Activated naive CD4-positive, alpha-beta T cell treated with anti-CD3 and anti-CD28 coated beads, Interleukin-2, amount 50 U/mL, for 72 hours (primary cell): ENCODE results near the gene NRM. TPM values are rescaled to one million over a fixed set of nuclear protein-coding genes. Genes with fewer than 3 reads are reported as not detected.

ENCODE experiments used
- ATAC-seq, 2 donors: fragments of 150-1000 bp; cut with Tn5 transposase; 2 replicates each; pipeline ENCODE4 v1.10.0; 2021; ENCODE audit warnings: mild to moderate bottlenecking in 2 of 2, moderate library complexity in 2 of 2
- DNase-seq, 2 donors: peaks; one replicate each; pipeline ENCODE4 v3.0.0; 2021 to 2022; ENCODE audit warnings: low spot score in 2 of 2
- H3K27ac Mint-ChIP-seq, 2 donors: one replicate each; pipeline ENCODE4 v1.8.0; 2022; ENCODE audit warnings: mild to moderate bottlenecking in 2 of 2, mixed read lengths in 2 of 2
- H3K36me3 Mint-ChIP-seq, 2 donors: one replicate each; pipeline ENCODE4 v1.8.0; 2022; ENCODE audit warnings: mixed read lengths in 2 of 2
- H3K9me3 Mint-ChIP-seq, 2 donors: one replicate each; pipeline ENCODE4 v1.8.0; 2022; ENCODE audit warnings: mixed read lengths in 2 of 2
- total RNA-seq, 2 donors: library from RNA; stranded (reverse); gene quantifications; one replicate each; pipeline ENCODE4 v1.2.3, GENCODE V29; 2022

The NRM gene
- total RNA-seq, 2 donors from 2014 or later: 35.7 to 53.5 TPM

DNA sequence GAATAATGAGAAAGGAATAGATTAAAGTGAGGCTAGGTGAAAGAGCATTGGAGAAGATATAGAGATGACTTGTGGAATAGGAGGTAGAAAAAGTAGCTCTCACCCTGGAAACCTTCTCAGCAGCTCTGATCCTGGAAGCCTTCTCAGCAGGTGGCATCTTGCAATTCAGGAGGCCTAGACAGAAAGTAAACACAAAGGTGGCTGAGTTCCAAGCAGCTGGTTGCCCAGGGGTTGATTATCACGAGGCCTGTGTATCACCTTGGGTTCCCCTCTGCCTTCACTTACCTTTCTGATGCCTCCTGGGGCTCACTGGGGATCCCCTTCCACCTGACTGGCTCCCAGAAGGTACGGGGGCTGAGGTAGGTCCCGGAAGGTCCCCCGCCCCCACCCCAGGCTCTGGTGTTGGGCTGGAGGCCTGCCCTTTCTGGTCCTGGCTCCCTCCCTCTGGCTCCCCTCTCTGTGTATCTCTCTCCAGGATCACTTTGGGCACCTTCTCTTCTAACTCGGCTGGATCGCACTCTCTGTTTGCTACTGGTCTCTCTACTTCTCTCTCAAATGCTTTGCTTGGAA lies 16.6 kb upstream of the NRM start:
- no peak for DNase-seq
- ATAC-seq: no peak
- Mint-ChIP-seq H3K27ac (peak overlapping the region in 1 of 2 donors; percentile 11), H3K9me3 (no peaks in the 10 kb centered on the region), H3K36me3 (peaks cover 30 to 45% of the 10 kb centered on the region in 2 donors)

DNA sequence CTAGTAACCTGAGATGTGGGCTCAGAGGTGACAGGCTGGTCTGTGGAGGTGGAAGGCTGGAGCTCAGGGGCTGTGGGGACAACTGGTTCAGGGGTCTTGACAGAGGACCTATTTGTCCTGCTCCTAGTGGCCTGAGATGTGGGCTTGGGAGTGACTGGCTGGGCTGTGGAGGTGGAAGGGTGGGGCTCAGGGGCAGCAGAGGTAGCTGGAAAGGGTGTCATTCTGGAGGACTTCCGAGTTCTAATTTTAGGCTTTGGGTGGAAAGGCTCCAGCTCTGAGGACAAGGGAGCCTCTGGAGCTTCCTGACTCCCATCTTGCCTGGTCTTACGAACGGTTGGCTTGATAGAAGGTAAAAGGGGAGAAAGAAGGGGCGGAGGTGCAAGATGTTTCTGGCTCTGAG lies 14.8 kb upstream of the NRM start:
- Mint-ChIP-seq H3K36me3 (peaks cover 16 to 32% of the 10 kb centered on the region in 2 donors), H3K27ac (peak overlapping the region in 1 of 2 donors; percentile 7), H3K9me3 (no peaks in the 10 kb centered on the region)
- DNase-seq (no peak), ATAC-seq (no peak)

DNA sequence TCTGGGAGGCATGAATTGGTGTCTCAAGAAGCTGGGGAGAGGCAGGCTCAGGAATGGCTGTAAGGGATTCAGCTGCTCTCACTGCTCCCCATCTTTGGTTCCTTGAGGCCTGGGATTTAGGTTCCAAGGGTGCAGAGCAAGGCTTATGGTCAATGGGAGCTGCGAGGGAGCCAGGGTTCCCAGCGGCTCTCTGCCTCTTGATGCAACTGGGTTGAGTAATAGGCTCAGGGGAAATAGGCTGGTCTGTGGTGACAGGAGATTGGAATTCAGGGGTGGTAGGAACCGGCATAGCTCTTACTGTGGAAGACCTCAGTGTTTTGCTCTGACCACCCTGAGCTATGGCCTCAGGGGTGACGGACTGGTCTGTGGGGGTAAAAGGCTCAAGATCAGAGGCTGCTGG lies 13.0 kb upstream of the NRM start:
- ATAC-seq (no peak), DNase-seq (no peak)
- Mint-ChIP-seq H3K9me3 (no peaks in the 10 kb centered on the region), H3K36me3 (peaks cover 14 to 30% of the 10 kb centered on the region in 2 donors), H3K27ac (peak overlapping the region; percentile 39 to 48)

DNA sequence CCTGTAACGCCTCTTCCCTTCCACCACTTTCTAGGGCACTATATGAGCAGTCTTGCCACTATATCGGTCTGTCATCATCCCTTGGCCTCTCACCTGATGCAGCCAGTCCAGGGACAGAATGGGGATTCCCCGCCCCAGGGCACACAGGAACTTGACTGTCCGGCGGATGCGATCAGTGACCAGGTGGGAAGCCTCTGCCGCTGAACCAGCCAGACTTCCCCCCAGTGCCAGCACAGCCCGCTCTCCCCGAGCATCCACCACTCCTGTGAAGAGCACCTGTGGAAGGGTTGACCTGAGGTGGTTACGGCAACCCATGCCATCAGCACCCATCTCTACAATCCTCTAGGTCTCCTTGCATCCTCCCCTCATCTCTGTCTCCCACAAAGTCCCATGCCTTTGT lies 12.2 kb upstream of the NRM start:
- Mint-ChIP-seq H3K9me3 (no peaks in the 10 kb centered on the region), H3K27ac (peak overlapping the region in 1 of 2 donors; percentile 65), H3K36me3 (peaks cover 12 to 27% of the 10 kb centered on the region in 2 donors)
- ATAC-seq (no peak), DNase-seq (no peak)

DNA sequence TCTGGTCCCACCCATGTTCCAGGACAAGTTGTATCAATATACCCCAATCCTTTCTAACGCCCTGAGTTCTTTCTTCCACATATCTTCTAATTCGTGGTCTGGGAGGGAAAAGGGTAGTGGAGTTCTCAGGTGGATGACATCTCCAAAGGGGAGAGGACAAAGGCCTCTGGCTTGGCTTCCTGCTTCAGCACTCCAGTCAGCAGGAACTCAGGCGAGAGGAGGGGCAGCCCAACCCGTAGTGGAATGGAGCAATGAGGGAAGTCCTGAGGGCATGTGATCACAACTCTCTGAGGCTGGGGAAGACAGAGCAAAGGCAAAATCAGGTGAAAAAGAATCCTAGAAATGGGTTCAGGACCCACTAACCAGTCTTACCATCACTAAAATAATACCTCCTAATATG lies 9.6 kb upstream of the NRM start:
- H3K27ac Mint-ChIP-seq: no peak overlapping the region
- ATAC-seq: no peak

DNA sequence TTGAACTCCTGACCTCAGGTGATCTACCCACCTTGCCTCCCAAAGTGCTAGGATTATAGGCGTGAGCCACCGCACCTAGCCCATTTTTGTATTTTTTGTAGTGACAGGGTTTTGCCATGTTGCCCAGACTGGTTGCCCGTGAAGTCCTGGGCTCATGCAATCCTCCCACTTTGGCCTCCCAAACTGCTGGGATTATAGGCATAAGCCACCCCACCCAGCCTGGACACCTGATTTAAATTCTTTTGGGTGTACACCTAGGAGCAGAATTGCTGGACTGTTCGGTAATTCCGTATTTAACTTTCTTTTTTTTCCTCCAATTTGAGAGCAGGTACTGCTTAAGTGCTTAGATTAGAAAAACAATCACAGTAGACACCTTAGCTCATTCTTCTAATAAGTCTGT lies 5.6 kb upstream of the NRM start:
- no peak overlapping the region for H3K27ac Mint-ChIP-seq
- no peaks in the 10 kb centered on the region for H3K9me3 Mint-ChIP-seq
- DNase-seq (no peak), ATAC-seq (no peak)
- H3K36me3 Mint-ChIP-seq: no peaks in the 10 kb centered on the region

More for the DNA sequence above, 9.6 kb upstream of the NRM start:
- Mint-ChIP-seq H3K36me3 (peaks cover 9 to 22% of the 10 kb centered on the region in 2 donors), H3K9me3 (no peaks in the 10 kb centered on the region)
- no peak for DNase-seq

DNA sequence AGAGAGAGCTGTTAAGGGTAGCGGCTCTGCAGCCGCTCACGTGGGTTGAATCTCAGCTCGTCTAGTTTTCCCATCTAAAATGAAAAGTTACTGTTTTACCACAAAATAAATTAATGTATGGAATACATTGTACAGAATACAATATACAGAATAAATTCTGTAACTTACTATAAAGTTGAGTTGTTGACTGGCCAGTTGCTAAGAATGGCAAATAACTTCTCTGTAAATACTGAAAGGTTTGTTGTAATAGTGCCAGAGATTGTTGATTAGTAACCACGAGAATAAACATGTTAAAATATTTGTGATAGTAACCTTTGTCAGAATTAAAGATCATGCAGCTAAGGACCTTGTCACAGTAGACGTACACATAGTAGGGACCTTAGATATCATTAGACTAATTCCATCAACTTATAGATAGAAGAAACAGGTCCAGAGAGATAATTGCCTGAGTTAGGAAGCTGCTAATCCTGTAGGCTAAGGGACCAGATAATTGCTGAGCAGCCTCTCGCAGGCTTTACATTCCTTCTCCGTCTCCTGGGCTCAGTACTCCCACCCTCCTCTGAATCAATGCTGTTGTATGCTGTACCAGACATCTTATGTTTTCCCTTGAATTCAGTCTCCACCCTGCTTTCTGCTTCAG lies 544 bp upstream of the NRM start:
- Mint-ChIP-seq H3K36me3 (peaks cover 11 to 17% of the 10 kb centered on the region in 2 donors), H3K27ac (peak overlapping the region; percentile 68 to 79), H3K9me3 (no peaks in the 10 kb centered on the region)
- DNase-seq (no peak), ATAC-seq (no peak)

DNA sequence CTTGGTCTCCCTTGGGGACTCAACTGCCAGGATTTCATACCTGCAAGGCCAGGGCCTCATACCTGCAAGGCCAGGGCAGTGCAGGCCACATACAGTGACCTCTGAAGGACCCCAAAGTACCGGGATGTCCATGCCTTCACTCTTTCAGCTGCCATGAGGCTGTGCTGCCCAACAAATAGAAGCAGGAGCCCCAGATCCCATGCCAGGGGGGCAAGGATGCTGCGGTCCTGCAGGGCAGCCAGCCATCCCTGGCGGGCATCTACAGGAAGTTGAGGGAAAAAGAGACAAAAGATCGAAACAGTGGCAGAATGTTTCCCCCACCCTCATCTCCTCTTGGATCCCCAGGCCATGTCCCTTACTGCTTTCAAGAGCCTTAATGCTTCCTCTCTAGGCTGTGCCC lies 799 bp downstream of the NRM start:
- no peak for ATAC-seq
- no peaks in the 10 kb centered on the region for H3K9me3 Mint-ChIP-seq

DNA sequence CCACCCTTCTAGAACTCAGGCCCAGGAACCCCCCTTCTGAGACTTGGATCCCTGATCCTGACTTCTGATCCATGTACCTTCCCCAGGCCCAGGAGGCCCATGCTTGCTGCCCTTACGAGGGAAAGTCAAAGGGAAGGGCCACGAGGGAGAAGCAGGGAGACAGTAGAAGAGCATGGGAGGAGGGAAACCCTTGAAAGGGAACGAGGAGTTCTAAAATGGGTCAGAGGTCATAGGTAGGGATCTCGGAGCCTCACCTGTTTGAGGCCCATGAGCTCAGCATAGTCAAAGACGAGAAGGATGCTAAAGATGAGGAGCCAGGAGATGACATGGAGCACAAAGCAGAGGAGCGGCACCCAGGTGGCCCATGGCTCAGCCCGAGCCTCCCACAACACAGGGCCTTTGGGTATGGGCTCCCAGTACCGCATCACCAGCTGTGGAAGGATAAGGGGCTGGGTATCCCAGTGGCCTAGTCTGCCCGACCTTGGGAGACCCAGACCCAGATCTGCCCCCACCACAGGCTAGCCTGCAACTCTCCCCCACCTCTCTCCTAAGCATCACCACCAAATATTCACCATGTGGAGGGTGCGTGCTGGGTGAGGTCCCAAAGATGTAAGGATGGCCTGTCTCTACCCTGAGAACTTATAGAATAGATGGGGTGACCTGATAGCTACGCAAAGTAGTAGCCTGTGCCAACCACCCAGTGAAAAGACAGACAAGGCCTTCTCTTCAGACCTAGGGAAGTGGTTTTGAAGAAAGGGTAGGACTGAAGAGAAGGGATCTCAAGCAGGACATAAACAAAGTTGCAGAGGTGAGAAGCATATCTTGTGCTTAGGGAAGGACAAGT lies 1.5 kb downstream of the NRM start:
- H3K36me3 Mint-ChIP-seq: peaks cover 31 to 38% of the 10 kb centered on the region in 2 donors
- no peak overlapping the region for H3K27ac Mint-ChIP-seq
- H3K9me3 Mint-ChIP-seq: no peaks in the 10 kb centered on the region
- DNase-seq: no peak
- no peak for ATAC-seq

More for the DNA sequence above, 799 bp downstream of the NRM start:
- H3K27ac Mint-ChIP-seq: peak overlapping the region; percentile 79 to 94
- DNase-seq: no peak
- H3K36me3 Mint-ChIP-seq: peaks cover 25 to 30% of the 10 kb centered on the region in 2 donors

DNA sequence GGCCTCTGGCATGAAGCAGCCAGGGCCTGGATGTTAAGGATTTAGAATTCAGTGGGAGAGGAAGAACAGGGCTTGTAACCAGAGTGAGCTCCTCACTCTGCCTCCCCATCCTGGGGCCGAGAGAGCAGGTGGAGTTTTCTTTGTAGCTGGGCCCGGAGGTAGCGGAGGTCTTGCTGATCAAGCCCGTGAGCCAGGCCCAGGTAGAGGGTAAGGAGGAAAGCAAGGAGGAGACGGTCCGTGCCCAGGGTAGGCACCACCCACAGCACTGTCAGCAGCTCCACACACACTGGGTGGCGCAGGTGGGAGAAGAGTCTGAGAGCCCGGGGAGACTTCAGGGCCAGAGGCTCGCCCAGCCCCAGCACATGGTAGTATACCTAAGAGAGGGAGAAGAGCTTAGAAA lies 2.2 kb downstream of the NRM start:
- ATAC-seq: no peak
- Mint-ChIP-seq H3K27ac (peak overlapping the region; percentile 87 to 97), H3K9me3 (no peaks in the 10 kb centered on the region), H3K36me3 (peaks cover 38 to 44% of the 10 kb centered on the region in 2 donors)
- no peak for DNase-seq

DNA sequence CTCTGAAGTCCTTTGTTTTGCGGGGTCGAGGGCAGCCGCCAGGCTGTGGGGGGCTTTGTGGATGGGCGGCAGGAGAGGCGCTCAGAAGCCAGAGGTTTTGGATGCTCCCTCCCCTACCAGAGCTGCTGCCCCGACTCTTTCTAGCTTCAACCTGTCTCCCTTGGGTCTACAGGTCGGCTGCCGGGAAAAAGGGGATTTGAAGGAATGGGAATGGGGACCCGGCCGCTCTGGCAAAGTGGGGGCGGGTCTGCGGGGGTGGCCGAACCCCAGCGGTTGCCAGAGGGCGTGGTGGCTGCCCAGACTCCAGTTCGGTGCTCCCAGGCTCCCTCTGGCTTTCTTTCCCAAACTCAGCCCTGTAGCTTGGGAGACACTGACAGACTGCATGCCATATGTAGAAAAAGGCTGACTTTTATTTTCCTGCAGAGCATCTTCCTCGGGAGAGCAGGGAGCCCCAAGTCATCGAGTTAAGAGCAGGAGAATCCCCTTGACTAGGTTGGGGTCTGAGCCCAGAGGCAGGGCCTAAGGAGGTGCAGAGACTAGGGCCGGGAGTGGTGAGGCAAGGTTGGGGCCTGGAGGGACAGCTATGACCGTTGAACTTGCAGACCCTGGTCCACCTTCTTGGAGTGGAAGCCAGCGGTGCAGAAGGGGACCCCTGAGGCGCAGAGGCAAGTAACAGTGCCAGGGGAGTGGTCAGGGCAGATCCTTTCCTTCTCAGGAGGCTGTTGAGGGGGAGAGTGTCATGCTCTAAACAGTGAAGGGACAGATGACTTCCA lies 2.9 kb downstream of the NRM start:
- Mint-ChIP-seq H3K27ac (peak overlapping the region; percentile 90 to 97), H3K9me3 (no peaks in the 10 kb centered on the region), H3K36me3 (peaks cover 45 to 51% of the 10 kb centered on the region in 2 donors)
- DNase-seq (no peak), ATAC-seq (no peak)

DNA sequence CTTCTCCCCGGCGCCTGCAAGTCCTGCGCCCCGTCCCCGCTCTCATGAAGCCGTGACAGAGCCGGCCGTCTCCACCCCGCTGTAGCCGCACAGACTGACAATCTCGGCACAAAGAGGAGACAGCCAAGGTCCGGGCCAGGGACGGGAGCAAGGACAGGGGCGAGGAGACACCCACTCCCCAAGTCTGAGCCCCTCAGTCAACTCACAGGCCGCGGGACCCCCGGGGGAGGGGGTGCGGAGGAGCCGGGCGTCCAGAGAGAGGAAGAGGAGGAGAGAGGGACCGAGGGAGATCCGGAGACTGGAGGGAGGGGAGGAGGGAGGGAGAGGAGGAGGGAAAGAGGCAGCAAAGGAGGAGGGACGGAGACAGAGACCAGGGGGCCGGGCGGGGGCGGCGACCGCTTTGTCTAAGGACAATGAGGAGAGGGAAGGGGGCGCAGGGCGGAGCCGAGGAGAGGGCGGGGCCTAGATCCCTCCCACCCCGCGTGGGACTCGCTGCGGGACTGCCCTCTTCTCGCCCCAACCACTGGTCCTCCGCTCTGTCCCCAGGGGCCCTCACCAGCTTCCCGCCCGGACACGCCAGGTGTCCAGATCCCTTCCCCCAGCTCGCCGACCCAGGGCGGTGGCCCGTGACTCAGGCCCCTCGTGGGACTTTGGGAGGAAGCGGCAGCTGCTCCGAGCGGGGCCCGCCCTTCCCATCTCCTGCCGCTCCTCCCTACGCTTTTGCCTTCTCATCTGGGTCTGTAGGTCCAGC lies 3.7 kb downstream of the NRM start:
- H3K27ac Mint-ChIP-seq: peak overlapping the region; percentile 90 to 97
- H3K9me3 Mint-ChIP-seq: no peaks in the 10 kb centered on the region
- ATAC-seq: peak; percentile 49 to 59
- H3K36me3 Mint-ChIP-seq: peaks cover 53 to 59% of the 10 kb centered on the region in 2 donors
- peak; percentile 84 to 88 for DNase-seq

DNA sequence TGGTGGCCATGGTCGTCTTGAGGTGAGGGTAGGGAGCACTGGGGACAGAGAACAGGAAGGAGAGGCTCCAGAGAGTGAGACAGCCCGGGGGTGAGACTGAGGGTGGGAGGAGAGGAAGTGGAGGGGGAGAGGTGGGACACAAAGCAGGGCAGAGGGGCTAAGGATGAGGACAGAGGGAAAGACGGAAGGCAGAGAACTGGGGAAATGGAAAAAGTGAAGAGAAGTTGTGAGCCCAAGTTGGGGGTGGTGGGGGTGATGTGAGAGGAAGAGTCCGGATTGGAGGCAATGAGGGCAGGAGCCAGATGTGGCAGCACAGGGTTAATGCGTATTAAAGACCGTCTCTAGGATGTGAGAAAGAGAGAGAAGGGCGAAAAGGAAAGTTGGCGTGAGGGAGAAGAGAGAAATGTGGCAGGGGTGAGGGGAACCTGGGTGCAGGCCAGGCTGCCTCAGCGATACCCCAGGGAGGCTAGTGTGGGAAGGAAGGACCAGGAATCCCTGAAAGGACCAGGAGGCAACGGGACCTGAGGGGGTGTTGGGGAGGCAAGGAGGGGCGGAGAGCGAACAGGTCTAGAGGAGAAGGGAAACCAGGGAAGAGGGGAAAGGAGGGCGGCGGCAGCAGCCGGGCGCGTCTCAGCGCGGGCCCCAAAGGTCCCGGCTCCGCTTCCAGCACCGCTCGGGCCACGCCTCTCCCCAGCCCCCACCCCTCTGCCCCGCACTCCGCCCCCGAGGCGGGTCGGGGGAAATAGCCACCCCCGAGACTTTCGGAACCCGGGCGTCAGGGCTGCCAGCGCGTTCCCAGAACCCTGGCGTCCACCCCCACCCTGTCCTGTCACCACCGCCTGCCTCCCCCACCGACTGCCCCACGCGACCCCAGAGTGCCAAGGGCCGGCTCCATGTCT lies 4.5 kb downstream of the NRM start, which contains the start of gene PPP1R18:
Gene PPP1R18 (minus strand): TSS at position 637 of the 899 bp plus-strand sequence. CDS start 627 bp downstream, at position 10.
- peak; percentile 45 to 55 for ATAC-seq
- Mint-ChIP-seq H3K36me3 (peaks cover 61 to 67% of the 10 kb centered on the region in 2 donors), H3K9me3 (no peaks in the 10 kb centered on the region), H3K27ac (peak within 1 kb of the TSS; percentile 90 to 97)
- peak; percentile 80 to 85 for DNase-seq

DNA sequence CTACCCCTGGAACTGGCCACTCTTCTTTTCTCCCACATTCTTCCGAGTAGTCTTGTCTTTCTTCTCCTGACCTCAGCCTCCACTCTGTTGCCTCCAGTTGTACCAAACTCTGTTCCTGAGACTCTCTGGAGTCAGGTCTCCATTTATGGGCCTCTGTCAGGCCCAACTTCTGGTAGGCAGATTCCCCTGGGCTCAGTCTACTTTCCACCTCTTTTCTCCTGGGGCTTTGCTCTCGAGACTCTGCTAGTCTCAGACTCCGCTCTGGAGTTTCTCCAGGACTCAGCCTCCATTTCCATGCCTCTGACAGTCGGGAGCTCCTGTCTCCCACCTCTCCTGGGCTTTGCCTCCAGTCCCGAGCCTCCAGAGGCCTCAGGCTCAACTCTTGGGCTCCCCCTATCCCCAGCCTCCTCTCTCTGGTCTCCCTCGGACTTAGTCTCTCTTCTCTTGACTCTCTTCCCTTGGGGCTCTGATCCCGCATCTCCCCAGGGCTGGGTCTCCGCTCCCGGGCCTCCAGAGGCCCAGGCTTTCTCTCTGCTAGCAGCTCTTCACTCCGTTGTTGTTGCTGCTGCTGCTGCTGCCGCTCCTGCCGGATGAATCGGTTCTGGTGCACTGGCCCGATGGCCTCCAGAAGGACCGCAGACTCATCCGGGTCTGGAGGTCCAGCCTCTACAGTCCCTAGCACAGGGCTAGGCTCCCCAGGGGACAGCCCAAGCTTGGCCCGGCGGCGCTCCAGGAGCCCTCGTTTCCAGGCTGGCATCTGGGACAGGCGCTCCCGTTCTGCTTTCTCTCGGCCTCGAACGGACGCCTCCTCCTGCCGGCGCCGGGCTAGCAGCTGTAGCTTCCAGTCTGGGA lies 5.4 kb downstream of the NRM start:
- Mint-ChIP-seq H3K27ac (peak overlapping the region; percentile 69 to 97), H3K36me3 (peaks cover 66 to 72% of the 10 kb centered on the region in 2 donors), H3K9me3 (no peaks in the 10 kb centered on the region)
- ATAC-seq: no peak
- no peak for DNase-seq
